Esophagus squamous epithelium (tissue), 4 donors: ENCODE measurements around the gene VGLL4.

ENCODE experiments used
- POLR2A ChIP-seq, 4 donors: fragments of 450-650 bp; IDR thresholded peaks; one replicate each; pipeline ENCODE4 v1.6.1; 2017; ENCODE audit warnings: antibody characterized with exemption in 4 of 4, mild to moderate bottlenecking in 4 of 4, moderate library complexity in 3 of 4
- TF ChIP-seq, protein P1 (sequence below), 6 experiments: fragments of 450-650 bp in 4 of 6; fragments of 200-600 bp in 2 of 6; sonication (generic) in 2 of 6; IDR thresholded peaks; one replicate each; pipeline ENCODE4 v1.5.1; 2016 to 2019; ENCODE audit warnings: antibody characterized with exemption in 6 of 6, mild to moderate bottlenecking in 4 of 6, moderate library complexity in 4 of 6

DNA sequence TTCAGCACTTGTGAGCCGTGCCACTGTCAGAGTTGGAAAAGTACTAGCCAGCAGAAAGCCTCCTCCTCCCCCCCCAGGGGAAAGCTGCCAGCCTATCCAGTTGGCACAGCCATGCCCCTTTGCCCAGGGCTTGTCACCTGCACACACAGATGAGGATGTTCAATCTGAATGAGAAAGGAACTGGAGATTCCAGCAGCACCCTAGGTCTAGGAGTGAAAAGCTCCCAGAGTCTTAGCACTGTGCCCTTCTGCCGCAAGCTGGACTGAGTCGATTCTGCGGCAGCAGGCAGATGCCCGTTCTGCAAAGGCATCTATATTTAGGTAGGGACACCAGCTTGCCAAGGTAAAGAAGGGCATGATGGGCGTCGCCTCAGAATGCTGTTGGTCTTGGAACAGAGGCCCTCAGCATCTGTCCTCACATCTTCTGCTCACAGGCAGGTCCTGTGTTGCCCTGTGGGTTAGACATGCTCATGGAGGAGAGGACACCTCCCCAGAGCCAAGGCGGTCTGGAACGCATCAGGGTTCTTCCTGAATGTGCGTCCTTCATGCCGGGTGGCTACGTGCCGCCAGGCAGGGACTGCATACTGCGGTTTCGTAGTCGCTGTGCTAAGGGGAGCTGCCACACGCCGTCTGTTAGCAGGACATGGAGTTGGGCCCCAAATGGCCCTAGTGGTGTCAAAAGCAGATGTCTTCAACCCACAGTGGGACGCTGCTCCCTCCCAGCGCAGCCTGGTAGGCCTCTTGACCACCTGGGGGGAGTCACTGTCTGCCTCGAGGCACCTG, 109.5 kb downstream of the VGLL4 start:
- TF ChIP-seq, protein P1, sequence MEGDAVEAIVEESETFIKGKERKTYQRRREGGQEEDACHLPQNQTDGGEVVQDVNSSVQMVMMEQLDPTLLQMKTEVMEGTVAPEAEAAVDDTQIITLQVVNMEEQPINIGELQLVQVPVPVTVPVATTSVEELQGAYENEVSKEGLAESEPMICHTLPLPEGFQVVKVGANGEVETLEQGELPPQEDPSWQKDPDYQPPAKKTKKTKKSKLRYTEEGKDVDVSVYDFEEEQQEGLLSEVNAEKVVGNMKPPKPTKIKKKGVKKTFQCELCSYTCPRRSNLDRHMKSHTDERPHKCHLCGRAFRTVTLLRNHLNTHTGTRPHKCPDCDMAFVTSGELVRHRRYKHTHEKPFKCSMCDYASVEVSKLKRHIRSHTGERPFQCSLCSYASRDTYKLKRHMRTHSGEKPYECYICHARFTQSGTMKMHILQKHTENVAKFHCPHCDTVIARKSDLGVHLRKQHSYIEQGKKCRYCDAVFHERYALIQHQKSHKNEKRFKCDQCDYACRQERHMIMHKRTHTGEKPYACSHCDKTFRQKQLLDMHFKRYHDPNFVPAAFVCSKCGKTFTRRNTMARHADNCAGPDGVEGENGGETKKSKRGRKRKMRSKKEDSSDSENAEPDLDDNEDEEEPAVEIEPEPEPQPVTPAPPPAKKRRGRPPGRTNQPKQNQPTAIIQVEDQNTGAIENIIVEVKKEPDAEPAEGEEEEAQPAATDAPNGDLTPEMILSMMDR (IDR thresholded peaks at IDR 0.05), result no peak
- no peak for TF ChIP-seq POLR2A (IDR thresholded peaks at IDR 0.05)
